SJCRH30 (cell line): ENCODE results near the gene SPEF2. TPM values are rescaled to one million over a fixed set of nuclear protein-coding genes. Genes with fewer than 3 reads are reported as not detected.

Experiments
- DNase-seq, 2 experiments: peaks; one replicate each; pipeline ENCODE4 v3.0.0-alpha.2; 2015 to 2020
- H3K27ac ChIP-seq: fragments of 250-450 bp; sonication (Bioruptor Pico); 2 replicates; pipeline ENCODE4 v1.5.1; 2020; ENCODE audit warnings: mild to moderate bottlenecking, moderate library complexity
- H3K27me3 ChIP-seq: fragments of 250-450 bp; sonication (Bioruptor Pico); 2 replicates; pipeline ENCODE4 v1.5.1; 2020; ENCODE audit warnings: mild to moderate bottlenecking, moderate library complexity
- H3K36me3 ChIP-seq: fragments of 250-450 bp; sonication (Bioruptor Pico); 2 replicates; pipeline ENCODE4 v1.5.1; 2020; ENCODE audit warnings: mild to moderate bottlenecking, moderate library complexity
- H3K4me1 ChIP-seq: fragments of 250-450 bp; sonication (Bioruptor Pico); 2 replicates; pipeline ENCODE4 v1.5.1; 2020; ENCODE audit warnings: mild to moderate bottlenecking, moderate library complexity
- H3K4me3 ChIP-seq: fragments of 250-450 bp; sonication (Bioruptor Pico); 2 replicates; pipeline ENCODE4 v1.5.1; 2020; ENCODE audit warnings: mild to moderate bottlenecking, moderate library complexity
- H3K9me3 ChIP-seq: fragments of 250-450 bp; sonication (Bioruptor Pico); replicated peaks from 2 replicates; pipeline ENCODE4 v1.5.1; 2020; ENCODE audit warnings: mild to moderate bottlenecking, moderate library complexity
- total RNA-seq: library from RNA; depleted of rRNA; stranded (reverse); fragments of >200 nt; shearing (Covaris generic); gene quantifications from 2 replicates; pipeline ENCODE4 v1.2.3, GENCODE V29; 2014

The SPEF2 gene
- total RNA-seq, 1 experiment from 2014 or later = not detected

- no peaks in the 10 kb centered on the region for H3K4me1 ChIP-seq
- H3K36me3 ChIP-seq = no peaks in the 10 kb centered on the region
- no peaks in the 10 kb centered on the region for H3K27me3 ChIP-seq
- H3K27ac ChIP-seq = no peak overlapping the region
- H3K4me3 ChIP-seq = no peak overlapping the region
- no peak for DNase-seq
- no peaks in the 10 kb centered on the region for H3K9me3 ChIP-seq
Observed at GRCh38 chr5:35771300-35771699, 153.6 kb downstream of the SPEF2 start.

DNA sequence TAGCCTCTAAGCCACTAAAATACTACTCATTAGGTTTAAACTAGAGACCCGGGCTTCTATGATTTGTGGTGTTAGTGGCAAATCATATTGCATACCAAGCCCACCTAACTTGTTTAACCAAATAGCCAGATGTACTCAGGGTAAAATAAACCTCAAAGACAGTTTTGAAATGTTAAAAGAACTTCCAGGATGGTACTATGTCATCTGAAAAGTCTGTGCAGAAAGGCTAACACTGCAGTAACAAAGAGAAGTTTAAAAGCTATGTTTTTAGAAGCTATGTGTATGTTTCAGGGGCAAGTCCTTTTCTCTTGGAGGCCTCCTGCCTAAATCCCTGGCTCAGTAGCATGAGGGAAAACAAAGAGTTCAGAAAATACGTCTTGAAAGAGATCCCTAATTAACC is 154.2 kb downstream of the SPEF2 start:
- no peaks in the 10 kb centered on the region for H3K4me1 ChIP-seq
- H3K27ac ChIP-seq = no peak overlapping the region
- DNase-seq = no peak
- H3K4me3 ChIP-seq = no peak overlapping the region
- H3K36me3 ChIP-seq = no peaks in the 10 kb centered on the region
- no peaks in the 10 kb centered on the region for H3K27me3 ChIP-seq
- H3K9me3 ChIP-seq = no peaks in the 10 kb centered on the region

DNA sequence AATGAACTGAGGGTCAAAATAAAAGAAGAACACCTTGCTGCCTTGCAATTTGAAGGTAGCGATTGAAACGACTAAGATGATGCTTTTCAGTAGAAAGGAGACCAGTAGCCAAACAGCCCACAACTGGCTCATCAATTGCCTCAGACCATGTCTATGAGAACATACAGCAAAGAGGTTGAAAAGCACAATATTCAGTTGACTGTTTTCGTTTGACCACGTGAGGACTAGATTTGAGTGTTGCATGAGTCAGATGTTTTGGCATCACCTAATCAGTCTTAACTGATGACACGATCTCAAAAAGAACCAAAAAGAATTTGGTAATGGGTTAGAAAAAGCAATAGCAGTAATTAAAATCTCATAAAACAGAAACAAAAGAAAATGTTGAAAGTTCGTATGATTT is 156.3 kb downstream of the SPEF2 start:
- Histone ChIP-seq H3K27ac (no peak overlapping the region), H3K4me1 (no peaks in the 10 kb centered on the region), H3K4me3 (no peak overlapping the region), H3K27me3 (no peaks in the 10 kb centered on the region), H3K9me3 (no peaks in the 10 kb centered on the region), H3K36me3 (no peaks in the 10 kb centered on the region)
- no peak for DNase-seq

- DNase-seq = no peak
Observed at GRCh38 chr5:35776757-35777156, 159.1 kb downstream of the SPEF2 start.

DNA sequence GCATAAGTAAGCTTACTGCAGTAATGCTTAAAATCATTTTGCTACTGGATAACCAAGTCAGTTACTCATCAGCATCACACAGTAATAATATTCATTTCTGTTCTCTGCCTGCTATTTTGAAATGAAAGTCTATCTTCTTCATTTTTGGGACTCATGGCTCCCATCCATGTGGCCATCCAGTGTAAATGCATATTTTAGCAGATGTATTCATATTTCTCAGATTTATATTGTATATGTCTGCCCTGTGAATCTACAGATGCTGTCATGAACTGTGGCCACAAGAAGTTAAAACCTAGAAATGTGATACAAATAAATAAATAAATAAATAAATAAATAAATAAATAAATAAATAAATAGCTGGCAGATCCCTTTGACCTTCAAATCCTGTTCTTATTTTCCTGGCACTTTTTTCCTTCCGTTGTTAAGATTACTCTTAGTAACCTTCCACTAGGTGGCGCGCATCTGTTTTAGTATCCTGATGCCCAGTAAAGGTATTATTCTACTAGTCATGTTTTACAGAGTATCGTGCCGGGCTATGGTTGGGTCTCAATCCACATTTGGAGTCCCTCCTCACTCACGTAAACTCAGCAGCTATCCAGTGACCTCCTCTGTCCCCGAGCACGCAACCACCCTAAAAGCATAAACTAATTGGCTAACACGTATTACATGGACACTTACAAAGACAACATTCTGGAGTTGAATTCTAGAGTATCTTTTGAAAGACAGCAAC is 159.9 kb downstream of the SPEF2 start:
- Histone ChIP-seq H3K9me3 (no peaks in the 10 kb centered on the region), H3K4me3 (no peak overlapping the region), H3K4me1 (no peaks in the 10 kb centered on the region), H3K27ac (no peak overlapping the region), H3K36me3 (no peaks in the 10 kb centered on the region), H3K27me3 (no peaks in the 10 kb centered on the region)
- DNase-seq = peak; percentile 59 to 79

More at GRCh38 chr5:35776757-35777156, 159.1 kb downstream of the SPEF2 start:
- H3K27ac ChIP-seq = no peak overlapping the region
- H3K27me3 ChIP-seq = no peaks in the 10 kb centered on the region
- no peak overlapping the region for H3K4me3 ChIP-seq
- H3K9me3 ChIP-seq = no peaks in the 10 kb centered on the region
- no peaks in the 10 kb centered on the region for H3K36me3 ChIP-seq
- no peaks in the 10 kb centered on the region for H3K4me1 ChIP-seq

- no peak overlapping the region for H3K27ac ChIP-seq
- no peaks in the 10 kb centered on the region for H3K36me3 ChIP-seq
- no peaks in the 10 kb centered on the region for H3K4me1 ChIP-seq
- H3K4me3 ChIP-seq = no peak overlapping the region
- H3K9me3 ChIP-seq = no peaks in the 10 kb centered on the region
- no peaks in the 10 kb centered on the region for H3K27me3 ChIP-seq
- DNase-seq = no peak
Observed at GRCh38 chr5:35778259-35778769, 160.7 kb downstream of the SPEF2 start.

DNA sequence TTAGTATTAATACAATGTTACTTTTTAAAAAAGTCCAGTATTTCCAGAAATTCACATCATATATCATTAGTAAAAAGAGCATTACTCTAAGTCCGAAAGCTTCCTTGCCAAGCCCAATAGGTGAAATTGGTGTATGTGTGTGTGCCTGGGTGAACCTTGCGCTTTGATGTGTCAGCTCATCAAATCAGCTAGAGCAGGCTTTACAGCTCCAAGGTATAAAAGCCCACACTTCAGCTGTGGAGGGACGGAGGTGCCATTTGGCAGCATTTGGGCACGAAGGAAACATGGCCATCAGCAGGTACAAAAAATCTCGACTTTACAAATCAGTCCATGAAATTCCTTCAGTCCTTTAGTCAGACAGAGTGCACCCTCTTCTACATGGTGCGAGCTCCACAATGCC is 162.6 kb downstream of the SPEF2 start:
- Histone ChIP-seq H3K9me3 (no peaks in the 10 kb centered on the region), H3K4me1 (no peaks in the 10 kb centered on the region), H3K4me3 (no peak overlapping the region), H3K27ac (no peak overlapping the region), H3K36me3 (no peaks in the 10 kb centered on the region), H3K27me3 (no peaks in the 10 kb centered on the region)
- no peak for DNase-seq

GRCh38 chr5:35781181-35781790 is 163.6 kb downstream of the SPEF2 start:
- H3K36me3 ChIP-seq = no peaks in the 10 kb centered on the region

GRCh38 chr5:35783551-35783950 is 165.9 kb downstream of the SPEF2 start:
- Histone ChIP-seq H3K36me3 (no peaks in the 10 kb centered on the region), H3K27me3 (no peaks in the 10 kb centered on the region), H3K4me1 (no peaks in the 10 kb centered on the region), H3K27ac (no peak overlapping the region), H3K9me3 (no peaks in the 10 kb centered on the region), H3K4me3 (no peak overlapping the region)
- DNase-seq = no peak

More at GRCh38 chr5:35781181-35781790, 163.6 kb downstream of the SPEF2 start:
- Histone ChIP-seq H3K4me1 (no peaks in the 10 kb centered on the region), H3K27ac (no peak overlapping the region), H3K4me3 (no peak overlapping the region), H3K27me3 (no peaks in the 10 kb centered on the region), H3K9me3 (no peaks in the 10 kb centered on the region)
- DNase-seq = peak in 1 of 2 experiments; percentile 39

GRCh38 chr5:35785601-35786085 is 168.0 kb downstream of the SPEF2 start:
- H3K36me3 ChIP-seq = no peaks in the 10 kb centered on the region
- no peak overlapping the region for H3K27ac ChIP-seq
- DNase-seq = no peak
- H3K9me3 ChIP-seq = no peaks in the 10 kb centered on the region
- no peak overlapping the region for H3K4me3 ChIP-seq
- H3K4me1 ChIP-seq = no peaks in the 10 kb centered on the region
- H3K27me3 ChIP-seq = no peaks in the 10 kb centered on the region

- no peaks in the 10 kb centered on the region for H3K4me1 ChIP-seq
- DNase-seq = no peak
- H3K36me3 ChIP-seq = no peaks in the 10 kb centered on the region
- H3K27me3 ChIP-seq = no peaks in the 10 kb centered on the region
- no peak overlapping the region for H3K4me3 ChIP-seq
- no peak overlapping the region for H3K27ac ChIP-seq
- no peaks in the 10 kb centered on the region for H3K9me3 ChIP-seq
Observed at GRCh38 chr5:35788724-35789123, 171.1 kb downstream of the SPEF2 start.

- H3K9me3 ChIP-seq = no peaks in the 10 kb centered on the region
- H3K27me3 ChIP-seq = no peaks in the 10 kb centered on the region
- DNase-seq = no peak
- no peak overlapping the region for H3K4me3 ChIP-seq
- H3K27ac ChIP-seq = no peak overlapping the region
- no peaks in the 10 kb centered on the region for H3K36me3 ChIP-seq
- no peaks in the 10 kb centered on the region for H3K4me1 ChIP-seq
Observed at GRCh38 chr5:35789732-35790456, 172.2 kb downstream of the SPEF2 start.

- H3K36me3 ChIP-seq = no peaks in the 10 kb centered on the region
- H3K4me3 ChIP-seq = no peak overlapping the region
- no peaks in the 10 kb centered on the region for H3K27me3 ChIP-seq
- no peak for DNase-seq
- no peak overlapping the region for H3K27ac ChIP-seq
- H3K4me1 ChIP-seq = no peaks in the 10 kb centered on the region
- H3K9me3 ChIP-seq = no peaks in the 10 kb centered on the region
Observed at GRCh38 chr5:35790457-35790822, 172.8 kb downstream of the SPEF2 start.

- Histone ChIP-seq H3K4me3 (no peak overlapping the region), H3K4me1 (no peaks in the 10 kb centered on the region)
- DNase-seq = peak in 1 of 2 experiments; percentile 17
Observed at GRCh38 chr5:35794328-35794619, 176.6 kb downstream of the SPEF2 start.

DNA sequence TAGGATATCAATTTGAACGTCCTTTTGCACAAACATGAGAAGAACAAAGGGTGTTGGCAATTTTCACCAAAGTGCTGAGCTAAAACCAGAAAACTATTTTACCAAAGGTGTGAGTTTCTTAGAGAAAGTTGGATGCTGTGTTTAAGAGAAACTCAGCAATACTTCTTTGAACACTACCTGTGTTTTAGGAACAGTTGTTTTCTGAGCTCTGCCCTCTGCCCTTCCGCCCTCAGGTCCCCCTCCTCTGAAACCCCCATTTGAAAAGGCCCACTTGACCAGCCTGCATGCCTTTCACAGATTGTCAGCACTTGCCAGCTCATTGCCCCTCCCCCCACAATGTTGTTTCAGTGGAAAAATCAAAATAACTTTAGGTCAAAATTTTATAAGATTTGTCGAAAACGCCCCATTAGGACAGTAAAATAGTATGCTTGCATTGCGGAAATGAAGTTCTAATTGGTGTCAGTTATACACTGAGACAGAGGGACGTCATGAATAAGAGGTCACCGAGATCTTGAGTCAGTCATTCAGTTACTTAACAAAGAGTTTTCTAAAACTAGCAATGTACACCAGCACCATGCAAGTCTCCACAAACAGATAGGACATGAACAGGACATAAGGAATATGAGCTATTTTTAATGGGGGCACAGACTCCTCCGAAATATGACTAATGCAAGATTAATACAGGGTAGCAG is 177.2 kb downstream of the SPEF2 start:
- H3K4me3 ChIP-seq = no peak overlapping the region

More at GRCh38 chr5:35794328-35794619, 176.6 kb downstream of the SPEF2 start:
- H3K36me3 ChIP-seq = no peaks in the 10 kb centered on the region
- H3K27me3 ChIP-seq = no peaks in the 10 kb centered on the region
- H3K9me3 ChIP-seq = no peaks in the 10 kb centered on the region
- no peak overlapping the region for H3K27ac ChIP-seq

More for the DNA sequence above, 177.2 kb downstream of the SPEF2 start:
- no peak for DNase-seq
- H3K36me3 ChIP-seq = no peaks in the 10 kb centered on the region
- H3K27ac ChIP-seq = no peak overlapping the region
- H3K4me1 ChIP-seq = no peaks in the 10 kb centered on the region
- H3K9me3 ChIP-seq = no peaks in the 10 kb centered on the region
- peaks cover 4% of the 10 kb centered on the region; the same call in 1 of the 2 replicates for H3K27me3 ChIP-seq
